ENCODE results near the gene ABL2.

DNA sequence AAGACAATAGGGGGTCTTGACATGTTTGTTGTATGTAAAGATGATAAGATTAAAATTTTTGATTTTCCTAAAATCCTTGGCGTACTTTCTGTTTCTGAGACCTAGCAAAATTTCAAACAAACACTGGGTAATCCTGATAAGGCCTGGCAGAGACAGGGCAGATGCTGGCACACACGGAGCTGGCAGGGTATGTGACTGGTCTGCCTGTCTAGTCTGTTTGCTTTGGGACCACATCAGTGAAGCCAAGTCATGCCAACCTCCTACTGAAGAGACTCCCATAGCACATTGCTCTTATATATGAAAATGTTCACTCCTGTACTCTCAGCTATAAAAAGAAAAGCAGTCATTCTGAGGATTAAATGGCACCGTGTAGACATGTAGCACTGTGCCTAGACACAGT, 133.6 kb downstream of the ABL2 start:
- TF ChIP-seq EGR1 (IDR thresholded peaks at IDR 0.05) (no peak), TAF1 (IDR thresholded peaks at IDR 0.05; ENCODE audit: low read depth) (no peak), CEBPB (IDR thresholded peaks at IDR 0.05) (no peak), TCF12 (IDR thresholded peaks at IDR 0.05; ENCODE audit: low read depth) (no peak), YY1 (IDR thresholded peaks at IDR 0.05; ENCODE audit: low read depth) (no peak)
- TF ChIP-seq, protein P1, sequence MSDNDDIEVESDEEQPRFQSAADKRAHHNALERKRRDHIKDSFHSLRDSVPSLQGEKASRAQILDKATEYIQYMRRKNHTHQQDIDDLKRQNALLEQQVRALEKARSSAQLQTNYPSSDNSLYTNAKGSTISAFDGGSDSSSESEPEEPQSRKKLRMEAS (IDR thresholded peaks at IDR 0.05) = no peak
